Mammary epithelial cell (primary cell): ENCODE results near the gene GALNT11.

Experiments
- EZH2 ChIP-seq: IDR thresholded peaks from 2 replicates; pipeline ENCODE4 v1.6.1; 2012; ENCODE audit warnings: low read length, inconsistent platforms, borderline replicate concordance
- TF ChIP-seq, protein P1 (sequence below), 2 donors: IDR thresholded peaks in 1 of 2; conservative IDR thresholded peaks in 1 of 2; 2 replicates each; pipeline ENCODE4 v1.5.1; 2011 to 2012; ENCODE audit warnings: inconsistent platforms in 2 of 2, low read length in 2 of 2, mild to moderate bottlenecking in 2 of 2, control low read depth in 1 of 2, low read depth in 1 of 2; ENCODE audit not compliant: insufficient read depth in 1 of 2; ENCODE audit errors: extremely low read depth in 1 of 2

- TF ChIP-seq, protein P1, sequence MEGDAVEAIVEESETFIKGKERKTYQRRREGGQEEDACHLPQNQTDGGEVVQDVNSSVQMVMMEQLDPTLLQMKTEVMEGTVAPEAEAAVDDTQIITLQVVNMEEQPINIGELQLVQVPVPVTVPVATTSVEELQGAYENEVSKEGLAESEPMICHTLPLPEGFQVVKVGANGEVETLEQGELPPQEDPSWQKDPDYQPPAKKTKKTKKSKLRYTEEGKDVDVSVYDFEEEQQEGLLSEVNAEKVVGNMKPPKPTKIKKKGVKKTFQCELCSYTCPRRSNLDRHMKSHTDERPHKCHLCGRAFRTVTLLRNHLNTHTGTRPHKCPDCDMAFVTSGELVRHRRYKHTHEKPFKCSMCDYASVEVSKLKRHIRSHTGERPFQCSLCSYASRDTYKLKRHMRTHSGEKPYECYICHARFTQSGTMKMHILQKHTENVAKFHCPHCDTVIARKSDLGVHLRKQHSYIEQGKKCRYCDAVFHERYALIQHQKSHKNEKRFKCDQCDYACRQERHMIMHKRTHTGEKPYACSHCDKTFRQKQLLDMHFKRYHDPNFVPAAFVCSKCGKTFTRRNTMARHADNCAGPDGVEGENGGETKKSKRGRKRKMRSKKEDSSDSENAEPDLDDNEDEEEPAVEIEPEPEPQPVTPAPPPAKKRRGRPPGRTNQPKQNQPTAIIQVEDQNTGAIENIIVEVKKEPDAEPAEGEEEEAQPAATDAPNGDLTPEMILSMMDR (conservative IDR thresholded peaks at IDR 0.05 in 1 of 2, IDR thresholded peaks at IDR 0.05 in 1 of 2; ENCODE audit: extremely low read depth in 1 of 2, insufficient read depth in 1 of 2, low read depth in 1 of 2, low read length in 2 of 2) = no peak
- TF ChIP-seq EZH2 = no peak
Measured at GRCh38 chr7:152016947-152017346, 8.5 kb upstream of the GALNT11 start.
